ENCODE measurements around the gene DDOST. TPM values are rescaled to one million over a fixed set of nuclear protein-coding genes. Genes with fewer than 3 reads are reported as not detected.

The DDOST gene
- total RNA-seq, 2 donors from 2014 or later = 138 to 160 TPM

DNA sequence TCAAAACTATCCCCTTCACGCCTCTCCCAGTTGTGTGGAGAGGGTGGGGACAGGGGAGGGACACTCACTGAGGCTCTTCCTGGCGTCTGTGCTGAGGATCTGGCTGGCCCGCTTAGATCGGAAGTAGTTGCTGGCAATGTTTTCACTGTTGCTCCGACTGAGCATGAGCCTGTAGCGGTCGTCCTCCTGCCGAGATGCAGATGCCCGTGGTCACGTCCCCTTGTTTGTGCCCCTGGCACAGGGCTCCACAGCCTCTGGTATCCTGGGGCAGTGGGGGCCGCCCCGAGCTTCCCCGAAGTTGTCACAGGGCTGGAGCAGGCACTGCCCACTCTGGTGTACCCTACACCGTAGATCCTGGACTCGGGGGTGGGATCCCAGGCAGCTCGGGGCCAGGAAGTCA, 5.0 kb upstream of the DDOST start:
- TF ChIP-seq, protein P1, sequence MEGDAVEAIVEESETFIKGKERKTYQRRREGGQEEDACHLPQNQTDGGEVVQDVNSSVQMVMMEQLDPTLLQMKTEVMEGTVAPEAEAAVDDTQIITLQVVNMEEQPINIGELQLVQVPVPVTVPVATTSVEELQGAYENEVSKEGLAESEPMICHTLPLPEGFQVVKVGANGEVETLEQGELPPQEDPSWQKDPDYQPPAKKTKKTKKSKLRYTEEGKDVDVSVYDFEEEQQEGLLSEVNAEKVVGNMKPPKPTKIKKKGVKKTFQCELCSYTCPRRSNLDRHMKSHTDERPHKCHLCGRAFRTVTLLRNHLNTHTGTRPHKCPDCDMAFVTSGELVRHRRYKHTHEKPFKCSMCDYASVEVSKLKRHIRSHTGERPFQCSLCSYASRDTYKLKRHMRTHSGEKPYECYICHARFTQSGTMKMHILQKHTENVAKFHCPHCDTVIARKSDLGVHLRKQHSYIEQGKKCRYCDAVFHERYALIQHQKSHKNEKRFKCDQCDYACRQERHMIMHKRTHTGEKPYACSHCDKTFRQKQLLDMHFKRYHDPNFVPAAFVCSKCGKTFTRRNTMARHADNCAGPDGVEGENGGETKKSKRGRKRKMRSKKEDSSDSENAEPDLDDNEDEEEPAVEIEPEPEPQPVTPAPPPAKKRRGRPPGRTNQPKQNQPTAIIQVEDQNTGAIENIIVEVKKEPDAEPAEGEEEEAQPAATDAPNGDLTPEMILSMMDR (IDR thresholded peaks at IDR 0.05) = no peak
- DNase-seq (ENCODE audit: low spot score) (no peak), ATAC-seq (ENCODE audit: insufficient number of reproducible peaks, low FRiP score, low read depth) (no peak)
- Histone ChIP-seq H3K27ac (no peak overlapping the region), H3K27me3 (replicated peaks; ENCODE audit: insufficient read depth) (no peaks in the 10 kb centered on the region), H3K4me1 (ENCODE audit: control insufficient read depth in 1 of 2, low read depth in 2 of 2) (peaks cover 0 to 9% of the 10 kb centered on the region in 2 donors), H3K36me3 (no peaks in the 10 kb centered on the region), H3K4me3 (no peak overlapping the region), H3K9me3 (no peaks in the 10 kb centered on the region)

DNA sequence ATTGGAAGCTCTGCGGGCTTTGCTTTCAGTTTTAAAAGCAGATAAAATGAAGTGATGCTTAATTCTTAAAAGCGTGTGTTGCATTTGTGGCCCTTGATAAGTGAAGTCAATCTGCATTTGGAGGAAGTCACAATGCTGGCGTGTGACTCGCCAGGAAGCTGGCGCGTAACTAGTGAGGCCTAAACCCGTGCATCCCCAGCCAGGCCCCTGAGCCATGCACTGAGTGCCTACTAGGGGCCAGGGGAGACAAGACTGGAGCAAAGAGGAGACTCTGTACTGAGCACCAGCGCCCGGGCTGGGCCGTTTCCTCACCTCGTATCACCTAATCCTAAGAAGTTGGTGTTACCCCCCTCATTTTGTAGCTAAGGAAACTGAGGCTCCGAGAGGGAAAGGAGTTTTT, 4.6 kb upstream of the DDOST start:
- H3K27me3 ChIP-seq (replicated peaks; ENCODE audit: insufficient read depth) = no peaks in the 10 kb centered on the region
- TF ChIP-seq, protein P1 (IDR thresholded peaks at IDR 0.05) = no peak
- H3K4me3 ChIP-seq = no peak overlapping the region
- H3K27ac ChIP-seq = no peak overlapping the region
- DNase-seq (ENCODE audit: low spot score) (no peak), ATAC-seq (ENCODE audit: insufficient number of reproducible peaks, low FRiP score, low read depth) (no peak)
- H3K36me3 ChIP-seq = no peaks in the 10 kb centered on the region
- H3K9me3 ChIP-seq = no peaks in the 10 kb centered on the region
- peaks cover 0 to 10% of the 10 kb centered on the region in 2 donors for H3K4me1 ChIP-seq (ENCODE audit: control insufficient read depth in 1 of 2, low read depth in 2 of 2)

DNA sequence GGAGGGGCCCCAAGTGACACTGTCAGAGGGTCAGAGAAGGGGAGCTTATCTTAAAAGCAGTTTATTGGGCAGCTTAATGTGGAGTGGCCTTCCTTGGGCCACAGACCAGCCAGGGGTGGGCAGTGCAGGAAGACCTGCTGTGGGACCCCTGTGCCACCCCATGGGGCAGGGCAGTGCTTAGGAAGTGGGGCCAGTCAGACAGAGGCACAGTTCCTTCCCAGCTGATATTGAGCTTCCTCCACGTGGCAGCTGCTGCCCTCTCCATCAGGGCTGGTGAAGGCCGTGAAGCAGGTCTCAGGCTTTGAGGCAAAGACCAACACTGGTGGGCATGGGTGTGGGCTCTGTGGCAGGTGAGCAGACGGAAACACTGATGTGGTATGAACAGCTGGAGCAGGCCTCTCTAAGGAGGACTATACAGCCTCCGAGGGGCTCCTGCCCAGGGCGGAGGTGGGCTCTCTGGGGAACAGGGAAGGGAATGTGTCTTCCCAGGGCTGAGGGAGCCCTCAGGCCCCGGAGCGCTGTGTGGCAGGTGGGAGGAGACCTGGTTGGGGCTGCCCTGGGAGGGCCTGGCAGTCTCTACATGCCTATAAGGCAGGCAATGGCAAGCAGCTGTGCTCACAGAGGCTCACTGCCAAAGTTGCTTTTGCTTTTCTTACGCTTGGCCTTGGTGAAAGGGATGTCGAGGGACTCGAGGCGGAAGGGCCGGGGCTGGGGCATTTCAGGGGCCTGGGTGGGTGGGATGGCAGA, 3.0 kb upstream of the DDOST start:
- ATAC-seq (ENCODE audit: insufficient number of reproducible peaks, low FRiP score, low read depth) (no peak), DNase-seq (ENCODE audit: low spot score) (no peak)
- H3K36me3 ChIP-seq = no peaks in the 10 kb centered on the region
- no peaks in the 10 kb centered on the region for H3K27me3 ChIP-seq (replicated peaks; ENCODE audit: insufficient read depth)
- peaks cover 7 to 26% of the 10 kb centered on the region in 2 donors for H3K4me1 ChIP-seq (ENCODE audit: control insufficient read depth in 1 of 2, low read depth in 2 of 2)
- H3K9me3 ChIP-seq = no peaks in the 10 kb centered on the region
- no peak overlapping the region for H3K4me3 ChIP-seq
- H3K27ac ChIP-seq = no peak overlapping the region
- TF ChIP-seq, protein P1 (IDR thresholded peaks at IDR 0.05) = no peak

DNA sequence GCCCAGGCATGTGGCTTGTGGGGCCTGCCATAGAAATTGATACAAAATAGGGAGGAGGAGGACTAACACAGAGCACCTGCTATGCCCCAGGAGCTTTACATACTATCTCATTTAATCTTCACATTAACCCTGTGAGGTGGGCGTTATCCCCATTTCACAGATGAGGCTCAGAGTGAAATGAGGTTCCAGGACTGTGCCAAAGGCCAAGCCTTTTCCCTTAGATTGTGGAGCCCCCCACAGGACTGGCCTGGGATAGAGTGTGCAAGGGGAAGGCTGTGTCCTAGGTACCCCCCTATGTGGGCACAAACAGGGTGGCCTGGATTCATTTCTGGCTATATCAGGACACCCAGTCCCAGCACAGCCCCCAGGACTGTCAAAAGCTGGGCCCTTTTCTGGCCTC, 2.2 kb upstream of the DDOST start:
- no peaks in the 10 kb centered on the region for H3K36me3 ChIP-seq
- no peak overlapping the region for H3K4me3 ChIP-seq
- TF ChIP-seq, protein P1 (IDR thresholded peaks at IDR 0.05) = no peak
- no peaks in the 10 kb centered on the region for H3K9me3 ChIP-seq
- peaks cover 7 to 33% of the 10 kb centered on the region in 2 donors for H3K4me1 ChIP-seq (ENCODE audit: control insufficient read depth in 1 of 2, low read depth in 2 of 2)
- H3K27me3 ChIP-seq (replicated peaks; ENCODE audit: insufficient read depth) = no peaks in the 10 kb centered on the region
- no peak overlapping the region for H3K27ac ChIP-seq
- DNase-seq (ENCODE audit: low spot score) = no peak
- no peak for ATAC-seq (ENCODE audit: insufficient number of reproducible peaks, low FRiP score, low read depth)

DNA sequence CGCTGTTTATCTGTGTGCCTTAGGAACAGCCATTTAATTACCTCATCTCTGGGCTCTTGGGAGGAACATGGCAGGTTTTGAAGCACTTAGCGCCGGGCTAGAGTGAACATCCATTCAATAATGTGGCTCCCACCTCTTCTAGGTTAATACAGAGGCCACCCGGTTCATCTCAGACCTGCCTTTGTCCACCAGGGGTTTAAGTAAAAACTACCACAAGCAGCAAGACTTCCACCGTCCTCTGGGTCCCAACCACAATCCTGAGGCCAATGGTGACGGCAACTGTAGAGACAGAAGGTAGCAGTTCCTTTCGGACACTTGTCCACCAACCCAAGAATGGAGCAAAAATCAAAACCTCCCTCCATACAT, 924 bp upstream of the DDOST start:
- Histone ChIP-seq H3K36me3 (no peaks in the 10 kb centered on the region), H3K4me3 (peak overlapping the region; percentile 73), H3K4me1 (ENCODE audit: control insufficient read depth in 1 of 2, low read depth in 2 of 2) (peaks cover 7 to 35% of the 10 kb centered on the region in 2 donors), H3K27ac (peak overlapping the region; percentile 77 to 85), H3K9me3 (no peaks in the 10 kb centered on the region), H3K27me3 (replicated peaks; ENCODE audit: insufficient read depth) (no peaks in the 10 kb centered on the region)
- DNase-seq (ENCODE audit: low spot score) = no peak
- ATAC-seq (ENCODE audit: insufficient number of reproducible peaks, low FRiP score, low read depth) = no peak
- TF ChIP-seq, protein P1 (IDR thresholded peaks at IDR 0.05) = no peak
